GM12865 (cell line): Measurements from ENCODE around the gene SMIM26.

Experiments used
- DNase-seq: peaks from one replicate; pipeline ENCODE4 v3.0.0; 2010; ENCODE audit warnings: low read depth
- H3K4me3 ChIP-seq: 2 replicates; pipeline ENCODE4 v1.5.1; 2011; ENCODE audit warnings: mild to moderate bottlenecking, low read depth, low read length, control low read depth
- CTCF ChIP-seq: IDR thresholded peaks from 2 replicates; pipeline ENCODE4 v1.5.1; 2011; ENCODE audit warnings: low read length, control low read depth, low read depth, inconsistent platforms; ENCODE audit not compliant: insufficient read depth; ENCODE audit errors: missing control alignments

SMIM26 gene

GRCh38 chr20:18545566-18545965 lies 21.7 kb upstream of the SMIM26 start:
- no peak for TF ChIP-seq CTCF
- no peak overlapping the region for H3K4me3 ChIP-seq
- DNase-seq, result no peak

- DNase-seq, result no peak
- no peak for TF ChIP-seq CTCF
- H3K4me3 ChIP-seq, result no peak overlapping the region
These were observed 18.8 kb upstream of the SMIM26 start for GRCh38 chr20:18548465-18548864.

GRCh38 chr20:18553746-18554145 lies 13.5 kb upstream of the SMIM26 start:
- no peak for TF ChIP-seq CTCF
- DNase-seq, result no peak
- no peak overlapping the region for H3K4me3 ChIP-seq

GRCh38 chr20:18567739-18568091 lies 483 bp downstream of the SMIM26 start:
- TF ChIP-seq CTCF, result no peak
- peak overlapping the region; percentile 89 for H3K4me3 ChIP-seq
- no peak for DNase-seq

GRCh38 chr20:18571009-18571408 lies 3.8 kb downstream of the SMIM26 start:
- H3K4me3 ChIP-seq, result no peak overlapping the region
- no peak for DNase-seq

GRCh38 chr20:18571578-18571977 lies 4.3 kb downstream of the SMIM26 start:
- no peak for TF ChIP-seq CTCF
- no peak for DNase-seq

More at GRCh38 chr20:18571009-18571408, 3.8 kb downstream of the SMIM26 start:
- TF ChIP-seq CTCF, result no peak

GRCh38 chr20:18577942-18578341 lies 10.7 kb downstream of the SMIM26 start:
- no peak for TF ChIP-seq CTCF
- no peak for DNase-seq
- no peak overlapping the region for H3K4me3 ChIP-seq

More at GRCh38 chr20:18571578-18571977, 4.3 kb downstream of the SMIM26 start:
- no peak overlapping the region for H3K4me3 ChIP-seq
